VCaP (cell line): ENCODE results near the gene SMIM41.

Source experiments
- H3K27ac ChIP-seq: fragments of 450-650 bp; 2 replicates; pipeline ENCODE4 v1.5.1; 2017
- CTCF ChIP-seq: fragments of 450-650 bp; conservative IDR thresholded peaks from 2 replicates; pipeline ENCODE4 v1.5.1; 2017; ENCODE audit warnings: mild to moderate bottlenecking, moderate library complexity

SMIM41 gene

GRCh38 chr12:52120951-52121823 lies 41.7 kb downstream of the SMIM41 start:
- peak overlapping the region; percentile 100 for H3K27ac ChIP-seq
- TF ChIP-seq CTCF = no peak

GRCh38 chr12:52121824-52122539 lies 42.5 kb downstream of the SMIM41 start:
- peak overlapping the region; percentile 100 for H3K27ac ChIP-seq
- peak; percentile 94 for TF ChIP-seq CTCF

- TF ChIP-seq CTCF = no peak
- H3K27ac ChIP-seq = peak overlapping the region; percentile 100
Observed at GRCh38 chr12:52122540-52122871, 43.0 kb downstream of the SMIM41 start.

- peak overlapping the region; percentile 100 for H3K27ac ChIP-seq
- no peak for TF ChIP-seq CTCF
Observed at GRCh38 chr12:52122904-52123303, 43.4 kb downstream of the SMIM41 start.

GRCh38 chr12:52123487-52124186 lies 44.1 kb downstream of the SMIM41 start:
- peak overlapping the region; percentile 100 for H3K27ac ChIP-seq
- no peak for TF ChIP-seq CTCF

GRCh38 chr12:52125476-52125900 lies 46.0 kb downstream of the SMIM41 start:
- no peak for TF ChIP-seq CTCF
- H3K27ac ChIP-seq = peak overlapping the region; percentile 100

GRCh38 chr12:52126050-52126604 lies 46.6 kb downstream of the SMIM41 start:
- H3K27ac ChIP-seq = peak overlapping the region; percentile 100
- TF ChIP-seq CTCF = no peak
